ENCODE measurements around the gene RNF114.
"Not testable (repeated sequence)": the region's sequence is repeated elsewhere in the genome, so short reads cannot be mapped to it uniquely, and the experiment has no call there.

Gene RNF114

GRCh38 chr20:49985617-49986016 is 49.4 kb downstream of the RNF114 start:
- DNase-seq (ENCODE audit: low read depth): no peak

GRCh38 chr20:49986049-49986448 is 49.9 kb downstream of the RNF114 start:
- DNase-seq (ENCODE audit: low read depth): no peak

- no peak for DNase-seq (ENCODE audit: low read depth)
Observed at GRCh38 chr20:49987015-49987867, 51.0 kb downstream of the RNF114 start.

- no peak for DNase-seq (ENCODE audit: low read depth)
Observed at GRCh38 chr20:49987868-49988690, 51.9 kb downstream of the RNF114 start.

- DNase-seq (ENCODE audit: low read depth): peak; percentile 71
Observed at GRCh38 chr20:49989234-49990065, 53.3 kb downstream of the RNF114 start.

GRCh38 chr20:49990271-49990720 is 54.1 kb downstream of the RNF114 start:
- DNase-seq (ENCODE audit: low read depth): no peak

GRCh38 chr20:49993301-49993751 is 57.1 kb downstream of the RNF114 start:
- no peak for DNase-seq (ENCODE audit: low read depth)

- no peak for DNase-seq (ENCODE audit: low read depth)
Observed at GRCh38 chr20:49995586-49995985, 59.4 kb downstream of the RNF114 start.

- DNase-seq (ENCODE audit: low read depth): not testable (repeated sequence)
Observed at GRCh38 chr20:49998478-49999188, 62.4 kb downstream of the RNF114 start.

- no peak for DNase-seq (ENCODE audit: low read depth)
Observed at GRCh38 chr20:49999329-49999728, 63.1 kb downstream of the RNF114 start.

GRCh38 chr20:50000548-50001222 is 64.5 kb downstream of the RNF114 start:
- DNase-seq (ENCODE audit: low read depth): not testable (repeated sequence)

- DNase-seq (ENCODE audit: low read depth): no peak
Observed at GRCh38 chr20:50001784-50002311, 65.7 kb downstream of the RNF114 start.

GRCh38 chr20:50003253-50003656 is 67.1 kb downstream of the RNF114 start:
- peak; percentile 79 for DNase-seq (ENCODE audit: low read depth)
